Measurements from ENCODE around the gene DENND10. TPM values are rescaled to one million over a fixed set of nuclear protein-coding genes. Genes with fewer than 3 reads are reported as not detected.

Gene DENND10
- total RNA-seq, 4 donors from 2014 or later: 23.0 to 42.5 (median 30.2) TPM

DNA sequence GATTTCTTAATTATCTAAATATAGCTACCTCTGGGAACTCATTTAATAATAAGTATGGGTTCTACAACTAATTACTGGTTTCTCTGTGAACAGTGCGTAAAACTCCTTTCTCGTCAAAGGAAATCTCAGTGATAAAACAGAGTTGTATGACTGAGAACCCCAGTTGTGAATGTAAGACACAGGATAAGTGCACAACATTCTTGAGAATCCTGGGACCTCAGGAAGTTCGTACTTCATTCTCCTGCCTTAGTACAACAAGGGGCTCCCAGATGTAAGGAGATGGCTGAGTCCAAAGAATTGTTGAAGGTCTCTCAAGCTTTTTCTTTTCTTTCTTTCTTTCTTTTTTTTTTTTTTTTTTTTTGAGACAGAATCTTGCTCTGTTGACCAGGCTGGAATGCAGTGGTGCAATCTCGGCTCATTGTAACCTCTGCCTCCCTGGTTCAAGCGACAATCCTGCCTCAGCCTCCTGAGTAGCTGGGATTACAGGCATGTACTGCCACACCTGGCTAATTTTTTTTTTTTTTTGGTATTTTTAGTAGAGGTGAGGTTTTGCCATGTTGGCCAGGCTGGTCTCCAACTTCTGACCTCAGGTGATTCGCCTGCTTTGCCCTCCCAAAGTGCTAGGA is 12.5 kb downstream of the DENND10 start:
- peaks cover 0 to 29% (median 0%) of the 10 kb centered on the region in 3 donors for H3K4me1 ChIP-seq
- H3K36me3 ChIP-seq: peaks cover 0 to 87% of the 10 kb centered on the region in 2 donors
- ATAC-seq: no peak
- TF ChIP-seq CTCF (IDR thresholded peaks at IDR 0.05) (no peak), POLR2A (IDR thresholded peaks at IDR 0.05) (no peak), EP300 (IDR thresholded peaks at IDR 0.05) (no peak), POLR2AphosphoS5 (IDR thresholded peaks at IDR 0.05) (no peak)
- 87 to 100% methylated on average over 2 to 5 of the region's 6 CpGs for WGBS, 2 donors (ENCODE audit: low coverage in 1 of 2)
- H3K27me3 ChIP-seq: no peaks in the 10 kb centered on the region
- H3K9me3 ChIP-seq: no peaks in the 10 kb centered on the region
- no peak overlapping the region for H3K4me3 ChIP-seq
- H3K27ac ChIP-seq: no peak overlapping the region

GRCh38 chr10:119118231-119118630 is 14.3 kb downstream of the DENND10 start:
- peaks cover 0 to 87% of the 10 kb centered on the region in 2 donors for H3K36me3 ChIP-seq
- peaks cover 0 to 28% (median 0%) of the 10 kb centered on the region in 3 donors for H3K4me1 ChIP-seq
- WGBS, 2 donors (ENCODE audit: low coverage in 1 of 2): 94 to 100% methylated on average over 3 to 5 of the region's 5 CpGs

DNA sequence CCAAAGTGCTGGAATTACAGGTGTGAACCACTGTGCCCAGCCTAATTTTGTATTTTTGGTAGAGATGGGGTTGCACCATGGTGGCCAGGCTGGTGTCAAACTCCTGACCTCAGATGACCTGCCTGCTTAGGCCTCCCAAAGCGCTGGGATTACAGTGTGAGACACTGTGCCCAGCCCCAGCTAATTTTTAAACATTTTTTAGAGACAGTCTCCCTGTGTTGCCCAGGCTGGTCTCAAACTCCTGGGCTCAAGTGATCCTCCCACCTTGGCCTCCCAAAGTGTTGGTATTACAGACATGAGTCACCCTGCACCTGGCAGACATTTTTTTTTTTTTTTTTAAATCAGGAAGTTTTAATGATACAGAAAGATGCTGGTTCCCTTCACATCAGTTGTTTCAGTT is 15.5 kb downstream of the DENND10 start:
- 86% methylated on average over 1 of the region's 1 CpG; no CpG with 5 or more reads in 1 of the 2 donors for WGBS, 2 donors (ENCODE audit: low coverage in 1 of 2)
- peak overlapping the region in 1 of 4 donors; percentile 68 for H3K27ac ChIP-seq
- H3K9me3 ChIP-seq: no peaks in the 10 kb centered on the region
- TF ChIP-seq POLR2A (IDR thresholded peaks at IDR 0.05) (no peak), CTCF (IDR thresholded peaks at IDR 0.05) (no peak), POLR2AphosphoS5 (IDR thresholded peaks at IDR 0.05) (no peak), EP300 (IDR thresholded peaks at IDR 0.05) (no peak)
- peaks cover 0 to 17% (median 0%) of the 10 kb centered on the region in 3 donors for H3K4me1 ChIP-seq
- ATAC-seq: no peak
- no peak overlapping the region for H3K4me3 ChIP-seq
- peaks cover 0 to 87% of the 10 kb centered on the region in 2 donors for H3K36me3 ChIP-seq
- no peaks in the 10 kb centered on the region for H3K27me3 ChIP-seq

More at GRCh38 chr10:119118231-119118630, 14.3 kb downstream of the DENND10 start:
- ATAC-seq: no peak
- no peak overlapping the region for H3K27ac ChIP-seq
- TF ChIP-seq POLR2AphosphoS5 (IDR thresholded peaks at IDR 0.05) (no peak), CTCF (IDR thresholded peaks at IDR 0.05) (no peak), POLR2A (IDR thresholded peaks at IDR 0.05) (no peak), EP300 (IDR thresholded peaks at IDR 0.05) (no peak)
- no peak overlapping the region for H3K4me3 ChIP-seq
- no peaks in the 10 kb centered on the region for H3K27me3 ChIP-seq
- no peaks in the 10 kb centered on the region for H3K9me3 ChIP-seq

DNA sequence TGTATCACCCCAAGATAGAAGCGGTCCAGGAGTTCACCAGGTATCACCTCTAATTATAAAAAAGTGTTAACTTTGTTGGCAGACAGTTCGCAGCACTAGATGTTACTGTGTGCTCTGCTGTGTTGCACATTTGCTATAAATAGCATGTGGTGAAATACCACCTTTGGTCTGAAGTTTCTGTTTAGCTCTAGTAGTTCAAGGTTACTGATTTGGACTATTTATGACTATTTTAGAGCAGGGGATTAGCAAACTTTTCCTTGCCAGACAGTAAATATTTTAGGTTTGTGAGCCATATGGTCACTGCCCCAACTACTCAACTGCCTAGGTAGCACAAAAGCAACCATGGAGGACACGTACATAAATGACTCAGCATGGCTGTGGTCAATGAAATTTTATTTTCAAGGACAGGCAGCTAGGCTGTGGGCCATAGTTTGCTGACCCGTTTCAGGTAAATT is 16.5 kb downstream of the DENND10 start:
- Histone ChIP-seq H3K9me3 (no peaks in the 10 kb centered on the region), H3K4me1 (peaks cover 0 to 16% (median 0%) of the 10 kb centered on the region in 3 donors), H3K27ac (peak overlapping the region; percentile 48 to 68 (median 61)), H3K36me3 (peaks cover 0 to 89% of the 10 kb centered on the region in 2 donors), H3K27me3 (no peaks in the 10 kb centered on the region), H3K4me3 (no peak overlapping the region)
- TF ChIP-seq EP300 (IDR thresholded peaks at IDR 0.05) (no peak), POLR2A (IDR thresholded peaks at IDR 0.05) (no peak), POLR2AphosphoS5 (IDR thresholded peaks at IDR 0.05) (peak; percentile 72)
- peak; percentile 53 for ATAC-seq
- 38 to 57% methylated on average over 4 of the region's 4 CpGs for WGBS, 2 donors (ENCODE audit: low coverage in 1 of 2)

DNA sequence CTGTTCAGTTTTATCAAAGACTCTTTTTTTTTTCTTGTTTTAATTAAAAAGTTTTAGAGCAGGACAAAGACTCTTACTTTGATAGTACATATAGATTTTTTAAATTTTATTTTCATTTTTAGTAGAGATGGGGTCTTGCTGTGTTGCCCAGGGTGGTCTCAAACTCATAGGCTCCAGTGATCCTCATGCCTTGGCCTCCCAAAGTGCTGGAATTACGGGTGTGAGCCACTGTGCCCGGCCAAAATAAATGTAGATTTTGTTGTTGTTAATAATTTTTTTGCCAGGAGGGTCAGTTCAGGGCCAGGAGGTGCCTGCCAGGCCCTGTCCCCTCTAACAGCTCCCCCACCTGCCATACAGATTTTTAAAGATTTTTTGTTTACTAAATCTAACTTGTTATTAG is 17.0 kb downstream of the DENND10 start:
- ATAC-seq: no peak
- Histone ChIP-seq H3K4me3 (no peak overlapping the region), H3K27ac (peak overlapping the region in 3 of 4 donors; percentile 48 to 68 (median 54)), H3K36me3 (peaks cover 0 to 94% of the 10 kb centered on the region in 2 donors), H3K27me3 (no peaks in the 10 kb centered on the region), H3K4me1 (peaks cover 0 to 16% (median 0%) of the 10 kb centered on the region in 3 donors), H3K9me3 (no peaks in the 10 kb centered on the region)
- no peak for TF ChIP-seq POLR2AphosphoS5 (IDR thresholded peaks at IDR 0.05)
- no peak for TF ChIP-seq POLR2A (IDR thresholded peaks at IDR 0.05)
- TF ChIP-seq CTCF (IDR thresholded peaks at IDR 0.05): no peak
- no peak for TF ChIP-seq EP300 (IDR thresholded peaks at IDR 0.05)
- 90 to 92% methylated on average over 2 of the region's 2 CpGs for WGBS, 2 donors (ENCODE audit: low coverage in 1 of 2)
